GM12874 (cell line): ENCODE results near the gene GPRC5C.

Source experiments
- TF ChIP-seq, protein P1 (sequence below): IDR thresholded peaks from 2 replicates; pipeline ENCODE4 v1.5.1; 2011; ENCODE audit warnings: low read depth, mild to moderate bottlenecking, control low read depth, low read length, moderate library complexity; ENCODE audit not compliant: insufficient read depth

GPRC5C gene

DNA sequence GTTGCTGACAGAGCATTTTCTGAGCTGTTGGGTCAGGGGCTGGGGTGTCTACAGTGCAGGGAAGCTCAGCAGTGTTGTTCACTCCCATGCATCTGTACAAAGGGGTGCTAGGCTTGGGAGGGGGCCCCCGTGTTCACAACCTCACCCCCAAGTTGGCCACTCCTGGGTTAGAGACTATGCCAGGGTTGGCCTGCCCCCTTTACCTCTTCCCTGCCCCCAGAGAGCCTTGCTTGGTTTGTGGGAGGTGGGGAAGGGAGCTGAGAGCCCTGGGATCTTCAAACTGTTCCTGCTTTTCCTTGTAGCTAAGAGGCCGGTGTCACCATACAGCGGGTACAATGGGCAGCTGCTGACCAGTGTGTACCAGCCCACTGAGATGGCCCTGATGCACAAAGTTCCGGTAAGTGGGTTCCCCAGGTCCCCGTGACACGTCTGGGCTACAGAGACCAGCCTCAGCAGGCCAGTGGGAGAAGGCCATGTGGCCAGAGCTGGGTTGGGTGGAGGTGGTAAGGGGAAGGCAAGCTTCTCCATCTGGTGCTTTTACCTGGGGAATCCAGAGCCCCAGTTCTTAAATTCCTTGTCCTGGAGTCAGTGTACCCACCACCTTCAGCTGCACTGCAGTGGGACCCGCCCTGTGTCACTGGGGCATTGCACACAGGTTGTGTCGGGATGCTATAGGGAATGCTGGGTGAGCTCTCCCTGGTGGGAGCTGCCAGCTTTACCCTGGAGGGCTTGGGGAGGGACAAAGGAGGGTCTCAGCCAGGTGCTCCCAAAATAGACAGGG, 11.8 kb downstream of the GPRC5C start:
- TF ChIP-seq, protein P1, sequence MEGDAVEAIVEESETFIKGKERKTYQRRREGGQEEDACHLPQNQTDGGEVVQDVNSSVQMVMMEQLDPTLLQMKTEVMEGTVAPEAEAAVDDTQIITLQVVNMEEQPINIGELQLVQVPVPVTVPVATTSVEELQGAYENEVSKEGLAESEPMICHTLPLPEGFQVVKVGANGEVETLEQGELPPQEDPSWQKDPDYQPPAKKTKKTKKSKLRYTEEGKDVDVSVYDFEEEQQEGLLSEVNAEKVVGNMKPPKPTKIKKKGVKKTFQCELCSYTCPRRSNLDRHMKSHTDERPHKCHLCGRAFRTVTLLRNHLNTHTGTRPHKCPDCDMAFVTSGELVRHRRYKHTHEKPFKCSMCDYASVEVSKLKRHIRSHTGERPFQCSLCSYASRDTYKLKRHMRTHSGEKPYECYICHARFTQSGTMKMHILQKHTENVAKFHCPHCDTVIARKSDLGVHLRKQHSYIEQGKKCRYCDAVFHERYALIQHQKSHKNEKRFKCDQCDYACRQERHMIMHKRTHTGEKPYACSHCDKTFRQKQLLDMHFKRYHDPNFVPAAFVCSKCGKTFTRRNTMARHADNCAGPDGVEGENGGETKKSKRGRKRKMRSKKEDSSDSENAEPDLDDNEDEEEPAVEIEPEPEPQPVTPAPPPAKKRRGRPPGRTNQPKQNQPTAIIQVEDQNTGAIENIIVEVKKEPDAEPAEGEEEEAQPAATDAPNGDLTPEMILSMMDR: no peak

DNA sequence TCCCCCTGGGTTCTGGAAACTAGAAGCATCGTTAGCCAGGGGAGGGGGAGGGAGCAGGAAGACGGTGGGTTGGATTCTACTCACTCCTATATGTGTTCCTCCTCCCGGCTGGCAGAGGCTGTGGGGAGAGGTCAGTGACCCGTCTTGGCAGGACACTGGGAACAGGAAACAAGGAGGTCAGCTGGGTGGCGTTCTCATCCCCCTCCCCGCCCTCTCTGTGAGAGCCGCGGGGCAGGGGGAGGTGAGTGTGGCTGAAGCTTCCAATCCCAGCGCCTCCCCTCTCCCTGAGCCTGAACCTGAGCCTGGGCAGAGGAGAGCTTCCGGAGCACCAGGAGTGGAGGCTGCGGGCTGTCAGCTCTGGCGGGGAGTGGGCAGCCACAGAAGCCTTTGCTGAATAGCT, 12.5 kb downstream of the GPRC5C start:
- TF ChIP-seq, protein P1: no peak

DNA sequence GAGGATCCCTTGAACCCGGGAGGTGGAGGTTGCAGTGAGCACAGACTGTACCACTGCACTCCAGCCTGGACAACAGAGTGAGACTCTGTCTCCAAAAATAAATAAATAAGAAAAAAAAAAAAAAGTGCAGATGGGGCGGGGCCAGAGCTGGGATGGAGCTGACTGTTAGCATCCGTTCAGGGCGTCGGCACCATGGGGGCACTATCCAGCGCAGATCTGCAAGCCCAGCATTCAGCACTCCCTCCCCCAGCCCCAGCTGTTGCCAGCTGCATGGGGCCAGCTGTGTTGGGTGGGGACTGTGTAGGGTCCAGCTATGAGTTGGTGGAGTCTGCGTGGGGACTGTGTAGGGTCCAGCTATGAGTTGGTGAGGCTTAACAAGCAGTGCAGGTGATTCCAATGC, 13.3 kb downstream of the GPRC5C start:
- TF ChIP-seq, protein P1: no peak

DNA sequence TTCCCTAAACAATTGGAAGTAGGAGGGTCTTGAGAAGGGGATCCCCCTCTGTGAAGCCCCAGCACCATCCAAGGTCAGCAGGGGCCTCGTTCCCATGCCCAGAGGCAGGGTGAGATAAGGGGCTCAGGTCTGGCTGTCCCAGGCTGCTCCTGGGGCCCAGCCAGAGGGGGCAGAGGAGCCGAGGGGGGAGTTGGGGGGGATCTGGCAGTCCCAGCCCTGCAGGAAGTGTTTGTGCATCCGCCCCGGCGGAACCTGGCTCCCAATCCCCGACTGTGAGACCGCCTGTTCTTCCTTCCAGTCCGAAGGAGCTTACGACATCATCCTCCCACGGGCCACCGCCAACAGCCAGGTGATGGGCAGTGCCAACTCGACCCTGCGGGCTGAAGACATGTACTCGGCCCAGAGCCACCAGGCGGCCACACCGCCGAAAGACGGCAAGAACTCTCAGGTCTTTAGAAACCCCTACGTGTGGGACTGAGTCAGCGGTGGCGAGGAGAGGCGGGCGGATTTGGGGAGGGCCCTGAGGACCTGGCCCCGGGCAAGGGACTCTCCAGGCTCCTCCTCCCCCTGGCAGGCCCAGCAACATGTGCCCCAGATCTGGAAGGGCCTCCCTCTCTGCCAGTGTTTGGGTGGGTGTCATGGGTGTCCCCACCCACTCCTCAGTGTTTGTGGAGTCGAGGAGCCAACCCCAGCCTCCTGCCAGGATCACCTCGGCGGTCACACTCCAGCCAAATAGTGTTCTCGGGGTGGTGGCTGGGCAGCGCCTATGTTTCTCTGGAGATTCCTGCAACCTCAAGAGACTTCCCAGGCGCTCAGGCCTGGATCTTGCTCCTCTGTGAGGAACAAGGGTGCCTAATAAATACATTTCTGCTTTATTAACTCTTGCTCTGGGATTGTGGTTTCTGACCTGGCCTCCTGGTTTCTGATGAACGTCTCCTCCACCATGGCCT, 14.9 kb downstream of the GPRC5C start:
- TF ChIP-seq, protein P1: no peak

DNA sequence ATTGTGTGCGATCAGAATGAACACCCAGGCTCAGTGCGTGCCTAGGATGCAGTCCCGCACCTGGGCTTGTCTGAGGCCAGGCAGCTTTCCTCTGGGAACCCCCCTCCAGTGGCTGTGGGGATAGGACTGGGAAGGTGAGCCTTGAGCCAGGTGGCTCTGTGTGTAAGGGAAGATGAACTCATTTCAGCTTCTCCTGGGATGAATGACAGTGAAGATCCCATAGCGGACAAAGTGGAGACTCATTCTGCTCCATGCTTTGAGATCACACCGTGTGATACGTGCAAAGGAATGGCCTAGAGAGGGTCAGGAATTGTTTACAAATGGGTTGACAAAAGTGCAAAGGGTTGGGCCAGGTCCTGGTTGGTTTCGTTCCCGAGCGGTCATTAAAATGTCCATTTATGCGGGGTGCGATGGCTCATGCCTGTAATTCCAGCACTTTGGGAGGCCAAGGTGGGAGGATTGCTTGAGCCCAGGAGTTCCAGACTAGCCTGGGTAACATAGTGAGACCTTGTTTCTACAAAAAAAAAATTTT, 15.8 kb downstream of the GPRC5C start:
- TF ChIP-seq, protein P1: no peak

DNA sequence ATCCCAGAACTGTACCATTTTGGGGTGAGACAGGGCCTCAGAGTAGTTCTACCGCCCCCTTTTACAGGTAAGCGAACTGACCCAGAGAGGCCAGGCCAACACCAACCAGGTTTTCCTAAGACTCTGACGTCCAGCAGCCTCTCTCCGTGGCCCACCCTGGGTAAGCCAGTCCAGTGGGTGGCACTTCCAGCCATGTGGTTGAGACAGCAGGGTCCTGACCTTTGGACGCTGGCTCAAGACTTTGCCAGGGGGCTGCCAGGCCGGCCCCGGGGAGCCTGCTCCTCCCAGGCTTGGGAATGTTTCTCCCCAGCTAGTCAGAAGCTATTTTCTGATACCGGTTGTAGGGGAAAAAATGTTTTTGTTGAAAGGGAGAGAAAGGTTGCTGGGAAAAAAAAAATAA, 16.9 kb downstream of the GPRC5C start:
- TF ChIP-seq, protein P1: no peak

DNA sequence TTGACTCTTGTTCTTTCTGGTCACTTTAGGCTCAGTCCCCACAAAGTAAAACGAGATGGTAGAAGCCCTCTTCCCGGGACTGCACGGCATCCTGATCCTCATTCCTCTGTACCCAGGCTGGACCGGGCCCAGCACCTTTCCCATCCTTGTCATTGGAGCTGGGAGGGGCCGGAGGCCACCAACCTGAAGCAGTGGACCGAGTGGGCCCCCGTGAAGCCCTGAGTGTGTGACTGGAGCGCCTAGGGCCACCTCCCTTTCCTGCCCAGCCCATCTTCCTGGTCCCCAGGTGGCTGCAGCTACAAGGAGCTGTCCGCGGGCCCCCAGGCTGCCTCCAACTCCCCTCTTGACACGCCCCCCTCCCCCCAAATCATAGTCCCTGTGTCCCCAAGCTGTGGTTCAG, 17.4 kb downstream of the GPRC5C start:
- TF ChIP-seq, protein P1: no peak
